Measurements from ENCODE around the gene TEX54.

TEX54 gene

GRCh38 chr11:62801071-62801470 is 31.6 kb downstream of the TEX54 start:
- no peak for DNase-seq (ENCODE audit: insufficient read length, low spot score)
- no peak for FAIRE-seq
- TF ChIP-seq CTCF (IDR thresholded peaks at IDR 0.05; ENCODE audit: insufficient read depth, missing control alignments), result no peak

- DNase-seq (ENCODE audit: insufficient read length, low spot score), result no peak
- no peak for TF ChIP-seq CTCF (IDR thresholded peaks at IDR 0.05; ENCODE audit: insufficient read depth, missing control alignments)
- FAIRE-seq, result no peak
These were observed 33.2 kb downstream of the TEX54 start for GRCh38 chr11:62799486-62799885.

- TF ChIP-seq CTCF (IDR thresholded peaks at IDR 0.05; ENCODE audit: insufficient read depth, missing control alignments), result no peak
- FAIRE-seq (no peak), DNase-seq (ENCODE audit: insufficient read length, low spot score) (no peak)
These were observed 36.4 kb downstream of the TEX54 start for GRCh38 chr11:62796281-62796680.

- FAIRE-seq, result no peak
- TF ChIP-seq CTCF (IDR thresholded peaks at IDR 0.05; ENCODE audit: insufficient read depth, missing control alignments), result no peak
- DNase-seq (ENCODE audit: insufficient read length, low spot score), result no peak
These were observed 38.4 kb downstream of the TEX54 start for GRCh38 chr11:62794201-62794775.

- DNase-seq (ENCODE audit: insufficient read length, low spot score) (no peak), FAIRE-seq (no peak)
- no peak for TF ChIP-seq CTCF (IDR thresholded peaks at IDR 0.05; ENCODE audit: insufficient read depth, missing control alignments)
These were observed 40.5 kb downstream of the TEX54 start for GRCh38 chr11:62792202-62792575.

GRCh38 chr11:62791501-62792201 is 41.0 kb downstream of the TEX54 start, which contains the start of gene TMEM223:
Gene TMEM223, minus strand, starts transcription at chr11:62792006. Its CDS starts 12 bp downstream, at chr11:62791994.
- TF ChIP-seq CTCF (IDR thresholded peaks at IDR 0.05; ENCODE audit: insufficient read depth, missing control alignments), result no peak
- DNase-seq (ENCODE audit: insufficient read length, low spot score), result peak; percentile 78
- FAIRE-seq, result no peak

GRCh38 chr11:62789576-62789975 is 43.1 kb downstream of the TEX54 start:
- DNase-seq (ENCODE audit: insufficient read length, low spot score), result no peak

More at GRCh38 chr11:62789576-62789975, 43.1 kb downstream of the TEX54 start:
- no peak for TF ChIP-seq CTCF (IDR thresholded peaks at IDR 0.05; ENCODE audit: insufficient read depth, missing control alignments)
- FAIRE-seq, result no peak
